T-helper 9 cell (primary cell): ENCODE data around the gene KRT14.
A peak's percentile ranks its signal among the peaks of the same experiment; 100 is the strongest.
"Not testable (repeated sequence)": the region's sequence is repeated elsewhere in the genome, so short reads cannot be mapped to it uniquely, and the experiment has no call there.

Experiments
- DNase-seq: peaks from one replicate; pipeline ENCODE4 v3.0.0-alpha.2; 2020

KRT14 gene

DNA sequence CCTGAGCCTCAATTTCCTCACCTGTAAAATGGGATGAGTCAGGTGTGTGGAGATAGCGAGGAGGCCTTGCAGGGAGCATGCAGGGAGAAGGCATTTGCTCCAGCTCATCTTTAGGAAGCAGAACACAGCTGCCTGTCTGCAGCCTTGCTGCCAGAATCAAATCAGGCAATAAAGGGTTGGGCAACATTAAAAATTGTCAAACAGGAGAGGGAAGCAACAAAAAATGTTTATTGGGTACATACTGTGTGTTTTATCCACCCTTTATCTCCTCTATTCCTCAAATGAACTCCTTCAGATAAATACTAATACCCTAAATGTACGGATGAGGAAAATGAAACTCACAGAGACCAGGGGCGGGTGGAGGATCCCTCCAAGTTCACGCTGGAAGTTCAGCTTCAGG, 13.6 kb upstream of the KRT14 start:
- no peak for DNase-seq

DNA sequence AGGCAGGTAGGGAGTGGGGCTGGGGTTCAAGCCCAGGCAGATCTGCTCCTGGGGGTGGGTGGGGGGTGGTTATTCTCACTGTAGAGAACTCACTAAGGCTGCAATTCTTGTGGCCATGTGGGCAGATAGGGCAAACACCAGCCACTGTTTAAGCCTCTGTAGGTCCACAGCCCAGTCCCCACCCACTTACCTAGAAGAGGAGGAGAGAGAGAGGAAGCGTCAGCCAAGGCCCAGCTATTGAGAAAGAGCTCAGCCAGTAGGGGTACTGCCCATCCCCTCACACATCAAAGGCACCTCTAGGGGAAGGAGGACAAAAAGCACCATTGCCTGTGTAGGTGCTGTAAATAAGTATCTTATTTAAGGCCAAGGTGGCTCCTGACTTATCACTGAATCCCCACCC, 13.0 kb upstream of the KRT14 start:
- no peak for DNase-seq

GRCh38 chr17:41595585-41595984, 8.9 kb upstream of the KRT14 start:
- DNase-seq = no peak

DNA sequence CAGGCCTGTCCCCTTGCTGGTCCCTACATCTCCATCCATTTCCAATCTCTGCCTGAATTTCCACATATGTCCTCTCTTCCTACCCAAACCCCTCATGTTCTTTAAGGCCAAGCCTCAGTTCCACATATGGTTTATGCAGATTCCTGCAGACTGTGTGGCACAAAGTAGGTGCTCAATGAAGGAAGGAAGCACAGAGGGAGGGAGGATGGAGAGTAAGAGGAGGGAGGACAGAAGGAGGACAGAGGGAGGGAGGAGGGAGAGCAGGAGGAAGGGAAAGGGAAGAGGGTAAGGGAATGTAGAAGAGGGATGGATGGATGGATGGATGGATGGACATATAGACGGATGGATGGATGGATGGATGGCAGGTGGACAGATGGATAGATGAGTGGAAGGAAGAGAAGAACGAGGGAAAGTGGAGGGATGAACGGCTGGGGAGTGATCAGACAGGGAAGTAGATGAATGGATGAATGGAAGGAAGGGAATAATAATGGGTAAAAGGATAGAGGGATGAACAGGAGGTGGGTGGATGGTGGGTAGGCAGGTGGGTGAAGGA, 7.7 kb upstream of the KRT14 start:
- DNase-seq = no peak

DNA sequence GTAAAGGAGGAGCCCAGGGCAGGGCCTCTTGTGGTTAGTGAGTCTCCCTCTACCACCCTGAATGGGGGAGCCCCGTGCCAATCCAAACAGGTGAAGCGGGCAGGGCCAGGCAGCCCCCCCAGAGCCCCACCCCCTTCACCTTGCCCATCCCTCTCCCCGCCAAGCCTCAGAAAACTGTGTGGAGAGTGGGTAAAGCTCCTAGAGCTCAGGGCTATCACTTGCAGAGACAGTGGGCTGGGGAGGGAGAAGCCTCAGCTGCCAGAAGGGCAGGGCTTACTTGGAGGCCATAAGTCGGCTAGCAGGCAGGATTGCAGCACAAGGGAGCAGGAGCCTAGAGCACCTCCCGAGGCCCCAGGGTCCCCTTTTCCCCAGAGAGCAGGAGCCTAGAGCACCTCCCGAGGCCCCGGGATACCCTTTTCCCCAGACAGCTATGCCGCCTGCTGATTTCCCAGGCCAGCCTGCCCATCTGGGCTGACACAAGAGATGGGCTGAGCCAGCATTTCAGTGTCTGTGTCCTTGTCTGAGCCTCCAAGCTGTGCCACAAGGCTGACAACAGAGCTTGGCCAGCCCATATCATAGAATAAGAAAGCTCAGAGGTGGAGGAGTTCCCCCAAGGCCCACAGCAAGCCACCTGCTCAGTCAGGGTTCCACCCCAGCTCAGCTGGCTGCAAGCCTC, 6.7 kb upstream of the KRT14 start:
- no peak for DNase-seq

DNA sequence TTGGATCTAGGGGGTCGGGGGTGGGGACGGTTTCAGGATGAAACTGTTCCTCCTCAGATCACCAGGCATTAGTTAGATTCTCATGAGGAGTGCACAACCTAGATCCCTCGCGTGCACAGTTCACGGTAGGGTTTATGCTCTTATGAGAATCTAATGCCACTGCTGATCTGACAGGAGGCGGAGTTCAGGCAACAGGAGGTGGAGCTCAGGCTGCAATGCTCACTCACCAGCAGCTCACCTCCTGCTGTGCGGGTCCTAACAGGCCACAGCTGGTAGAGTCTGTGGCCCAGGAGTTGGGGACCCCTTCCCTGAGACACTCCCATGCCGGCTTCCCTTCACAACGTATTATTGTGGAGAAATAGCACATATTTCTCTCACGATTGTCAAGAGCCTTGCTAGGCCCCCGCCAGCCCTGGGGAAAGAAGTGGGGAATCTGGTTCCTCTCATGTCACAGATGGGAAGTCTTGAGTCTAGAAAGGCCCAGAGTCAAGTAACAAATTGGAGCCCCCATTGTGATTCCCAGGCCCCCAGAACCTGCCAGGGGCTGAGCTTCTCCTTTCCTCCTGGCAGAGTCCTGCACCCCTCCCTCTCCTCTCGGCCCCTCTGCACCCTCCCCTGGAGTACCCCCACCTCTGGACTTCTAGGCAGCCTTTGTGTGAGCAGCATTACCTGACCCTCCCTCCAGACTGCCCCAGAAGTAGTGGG, 6.1 kb upstream of the KRT14 start:
- DNase-seq = no peak

DNA sequence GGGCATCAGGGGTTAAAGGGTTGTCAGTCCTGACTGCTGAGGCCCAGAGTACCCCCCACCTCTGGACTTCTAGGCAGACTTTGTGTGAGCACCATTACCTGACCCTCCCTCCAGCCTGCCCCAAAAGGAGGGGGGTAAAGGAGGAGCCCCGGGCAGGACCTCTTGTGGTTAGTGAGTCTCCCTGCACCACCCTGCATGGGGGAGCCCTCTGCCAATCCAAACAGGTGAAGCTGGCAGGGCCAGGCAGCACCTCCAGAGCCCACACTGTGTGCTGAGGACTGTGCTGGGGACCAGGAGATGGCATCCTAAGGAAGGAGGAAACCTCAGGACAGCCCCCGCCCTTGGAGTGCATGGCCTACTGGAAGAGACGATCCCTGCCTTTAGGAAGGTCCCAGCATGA, 2.6 kb upstream of the KRT14 start:
- DNase-seq = no peak

- DNase-seq = no peak
Measured at GRCh38 chr17:41588126-41588810, 1.6 kb upstream of the KRT14 start.

DNA sequence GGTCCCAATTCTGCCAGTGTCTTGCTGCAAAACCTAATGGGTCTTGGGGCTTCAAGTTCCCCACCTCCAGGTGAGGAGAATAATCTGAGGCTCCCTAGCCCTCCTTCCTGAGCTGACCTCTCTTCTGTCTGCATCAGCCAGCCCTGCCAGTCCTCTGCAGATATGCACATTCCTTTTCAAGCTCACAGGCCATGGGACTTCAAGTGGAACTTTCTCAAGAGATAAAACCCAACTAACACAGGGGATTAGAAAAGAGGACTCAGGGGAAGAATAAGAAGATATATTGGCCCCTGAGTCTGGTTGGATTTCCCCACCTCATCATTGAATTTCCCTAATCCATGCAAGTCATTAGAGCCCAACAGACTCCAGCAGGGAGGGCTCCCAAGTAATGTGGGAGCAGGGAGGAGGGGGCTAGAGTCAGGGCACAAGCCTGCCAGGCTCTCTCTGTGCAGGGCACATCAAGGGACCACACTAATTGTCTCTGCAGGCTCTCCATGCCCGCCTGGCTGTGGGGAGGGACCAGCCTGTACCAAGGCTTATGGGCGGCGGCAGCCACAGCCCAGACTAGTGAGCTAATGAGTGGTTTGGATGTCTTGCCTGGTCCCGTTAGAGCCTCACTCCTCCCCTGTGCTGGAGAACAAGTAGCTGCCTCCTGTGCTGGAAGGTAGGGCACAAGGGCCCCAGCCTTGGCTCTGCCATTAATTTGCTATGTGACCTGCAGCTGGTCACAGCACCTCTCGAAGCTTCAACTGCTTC, 1.2 kb downstream of the KRT14 start:
- DNase-seq = no peak

DNA sequence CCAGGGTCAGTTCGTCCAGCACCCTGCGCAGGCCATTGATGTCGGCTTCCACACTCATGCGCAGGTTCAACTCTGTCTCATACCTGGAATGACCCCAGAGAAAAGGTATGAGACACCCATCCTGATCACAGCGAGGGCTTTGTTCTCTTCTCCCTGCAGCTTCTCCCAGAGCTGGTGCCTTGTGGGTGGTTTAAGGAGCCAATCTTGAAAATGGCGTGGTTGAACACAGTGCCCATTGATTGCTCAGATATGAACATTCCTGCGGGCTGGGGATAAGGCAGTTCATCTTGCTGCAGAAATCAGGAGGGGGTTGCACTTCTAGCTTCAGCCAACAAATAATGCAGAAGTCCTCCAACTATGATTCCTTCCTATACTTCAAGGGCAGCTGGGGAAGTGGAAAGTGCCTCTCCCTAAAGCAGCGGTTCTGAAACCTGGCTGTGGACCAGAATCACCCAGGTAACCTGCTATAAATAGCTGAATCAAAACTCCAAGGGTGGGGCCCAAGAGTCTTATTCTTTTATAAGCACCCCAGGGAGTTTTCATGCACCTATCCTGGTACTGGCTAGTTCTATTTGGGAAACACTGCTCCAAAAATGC, 2.3 kb downstream of the KRT14 start:
- not testable (repeated sequence) for DNase-seq

GRCh38 chr17:41583137-41584127, 3.3 kb downstream of the KRT14 start:
- no peak for DNase-seq

- not testable (repeated sequence) for DNase-seq
Measured at GRCh38 chr17:41582061-41582968, 4.4 kb downstream of the KRT14 start.

DNA sequence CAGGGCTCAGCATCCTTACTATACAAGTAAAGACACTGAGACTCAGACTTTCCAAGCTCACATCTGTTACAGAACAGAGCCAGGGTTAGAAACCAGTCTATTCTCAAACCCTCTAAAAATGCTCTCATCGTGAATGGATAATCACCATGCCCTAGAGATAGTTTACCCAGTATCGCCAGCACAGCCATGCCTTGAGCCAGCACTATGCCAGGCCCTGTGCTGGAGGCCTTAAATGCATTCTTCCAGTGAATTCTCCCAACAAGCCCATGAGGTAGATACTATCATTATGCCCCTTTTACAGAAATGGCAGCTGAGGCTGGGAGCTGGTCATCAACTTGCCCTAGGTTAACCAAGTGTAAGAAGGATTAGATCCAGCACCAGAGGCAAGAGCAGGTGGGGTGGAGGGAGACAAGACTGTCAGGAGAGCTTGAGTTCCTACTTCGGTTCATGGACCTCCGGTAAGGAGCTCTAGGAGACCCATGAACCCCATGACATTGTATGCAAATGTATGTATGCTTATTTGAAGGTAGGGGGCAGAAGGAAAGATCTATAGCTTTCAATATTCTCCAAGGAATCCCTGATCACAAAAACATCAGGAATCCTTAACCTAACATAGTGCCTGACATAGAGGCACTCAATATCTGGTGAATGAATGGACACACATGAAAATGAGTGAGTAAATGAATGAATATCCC, 5.2 kb downstream of the KRT14 start:
- no peak for DNase-seq

DNA sequence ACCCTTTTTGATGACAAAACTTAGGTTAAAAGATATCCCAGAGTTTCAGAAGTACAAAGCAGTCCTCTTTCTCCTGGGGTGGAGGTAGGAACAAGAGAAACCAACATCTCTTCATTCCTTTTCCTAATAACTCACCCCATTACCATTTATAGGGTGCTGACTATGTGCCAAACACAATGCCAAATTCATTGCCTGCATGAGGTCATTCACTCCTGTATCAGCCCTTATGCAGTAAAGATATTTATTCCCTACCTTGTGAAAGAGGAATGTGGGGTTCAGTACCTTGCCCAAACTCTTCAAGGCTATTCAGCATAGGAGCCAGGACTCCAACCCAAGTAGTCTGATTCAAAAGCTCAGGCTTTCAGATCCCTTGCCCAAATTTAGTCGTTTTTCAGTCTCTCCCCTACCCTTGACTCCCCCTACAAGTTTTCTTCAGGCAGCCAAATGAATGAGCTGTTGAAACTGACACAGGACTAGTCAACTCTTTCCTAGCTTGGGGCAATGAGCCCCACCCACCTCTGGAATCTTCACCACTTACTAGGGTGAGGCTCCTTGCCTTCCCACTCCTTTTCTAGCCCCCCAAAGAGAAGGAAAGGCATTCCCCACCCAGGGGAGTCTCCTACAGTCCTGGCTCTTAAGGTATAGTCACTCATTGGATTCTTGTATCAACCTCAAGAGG, 5.9 kb downstream of the KRT14 start:
- DNase-seq = no peak

GRCh38 chr17:41580244-41580575, 6.5 kb downstream of the KRT14 start:
- DNase-seq = no peak

DNA sequence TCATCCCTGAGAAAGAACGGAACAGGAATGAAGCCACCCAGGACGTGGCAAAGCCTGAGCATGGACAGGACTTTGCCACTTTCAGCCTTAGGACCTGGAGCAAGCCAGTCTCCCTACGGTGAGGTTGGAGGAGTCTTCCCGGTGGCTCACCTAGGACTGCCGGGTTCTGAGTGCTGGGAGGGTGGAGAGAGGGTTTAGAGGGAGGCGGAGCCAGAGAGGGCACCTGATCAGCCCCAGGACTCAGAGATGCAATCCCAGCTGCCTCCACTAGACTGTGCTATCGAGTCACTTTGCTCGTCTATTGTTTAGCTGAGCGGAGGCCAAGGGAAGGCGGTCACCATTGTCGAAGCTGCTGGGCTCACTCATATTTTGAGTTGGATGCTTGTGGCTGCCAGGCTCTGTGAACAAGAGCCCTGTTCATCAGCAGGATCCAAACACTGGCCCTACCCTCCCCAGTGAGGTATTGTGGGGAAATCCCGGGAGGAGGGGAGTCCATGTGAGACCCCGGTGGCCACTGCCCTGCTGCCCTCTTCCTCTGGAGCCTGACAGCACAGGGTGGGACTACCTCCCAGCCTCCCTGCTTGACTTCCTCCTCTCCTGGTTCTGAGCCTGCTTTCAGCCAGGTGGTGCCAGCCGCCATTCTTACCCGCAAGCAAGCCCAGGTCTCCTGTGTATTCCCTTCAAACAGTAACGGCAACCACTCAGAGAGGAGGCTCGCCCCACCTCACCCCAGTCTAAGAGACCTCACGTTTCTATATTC, 7.0 kb downstream of the KRT14 start:
- DNase-seq = peak; percentile 46

GRCh38 chr17:41578971-41579370, 7.7 kb downstream of the KRT14 start:
- no peak for DNase-seq

DNA sequence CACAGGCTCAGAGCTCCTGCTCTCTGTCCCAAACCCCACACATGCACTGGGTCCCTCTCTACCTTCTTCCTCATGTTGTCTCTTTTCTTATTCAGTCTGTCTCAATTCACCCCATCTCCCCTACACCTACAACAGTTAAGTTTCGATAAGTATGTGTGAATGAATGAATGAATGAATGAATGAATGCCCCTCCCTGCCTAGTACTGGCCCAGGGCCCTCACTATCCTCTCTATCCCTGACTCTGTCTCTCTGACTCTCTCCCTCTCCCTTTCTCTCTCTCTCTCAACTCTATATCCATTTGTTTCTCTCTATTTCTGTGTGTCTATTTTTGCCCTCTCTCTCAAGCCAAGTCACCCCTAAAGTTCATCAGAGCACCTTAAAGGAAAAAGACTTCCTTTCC, 8.2 kb downstream of the KRT14 start:
- no peak for DNase-seq
